DMS 273 (cell line): ENCODE data around the gene DCDC2B.
"Not testable (repeated sequence)": the region's sequence is repeated elsewhere in the genome, so short reads cannot be mapped to it uniquely, and the experiment has no call there.

Experiments
- DNase-seq: peaks from one replicate; lab custom pipeline; 2025; ENCODE audit not compliant: unreplicated experiment; lab: John Stamatoyannopoulos, UW

Gene DCDC2B

DNA sequence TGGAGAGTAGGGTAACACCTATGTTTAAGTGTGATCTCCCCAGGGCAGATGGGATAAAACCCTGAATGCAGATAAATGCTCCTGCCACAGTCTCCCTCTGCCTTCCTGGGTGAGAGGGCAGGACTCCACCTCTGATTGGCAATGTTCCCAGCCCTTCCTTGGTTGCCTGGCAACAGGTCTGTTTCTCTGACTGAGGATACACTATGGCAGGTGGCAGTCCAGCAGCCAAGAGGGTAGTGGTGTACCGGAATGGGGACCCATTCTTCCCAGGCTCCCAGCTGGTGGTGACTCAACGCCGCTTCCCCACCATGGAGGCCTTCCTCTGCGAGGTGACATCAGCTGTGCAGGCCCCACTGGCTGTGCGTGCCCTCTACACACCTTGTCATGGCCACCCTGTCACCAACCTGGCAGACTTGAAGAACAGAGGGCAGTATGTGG is at the start of gene DCDC2B:
Gene DCDC2B, plus strand, starts transcription at position 199 of the 438 bp plus-strand sequence. Its CDS starts 5 bp downstream, at position 204.
- DNase-seq, result peak; percentile 98

DNA sequence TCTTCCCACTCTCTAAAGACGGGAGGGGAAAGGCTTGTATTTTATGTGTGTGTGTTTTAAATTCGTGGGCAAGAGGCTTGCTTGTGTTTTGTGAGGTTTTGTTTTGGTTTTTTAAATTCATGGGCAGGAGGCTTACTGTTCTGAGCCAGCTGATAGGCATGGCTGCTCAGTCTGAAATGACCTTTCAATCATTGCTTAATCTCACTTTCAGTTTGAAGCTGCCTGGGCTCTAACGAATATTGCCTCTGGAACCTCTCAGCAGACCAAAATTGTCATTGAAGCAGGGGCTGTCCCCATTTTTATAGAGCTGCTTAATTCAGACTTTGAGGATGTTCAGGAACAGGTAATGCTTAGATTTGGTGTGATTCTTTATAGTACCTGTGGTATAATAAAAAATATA is 49.7 kb upstream of the DCDC2B start:
- no peak for DNase-seq

DNA sequence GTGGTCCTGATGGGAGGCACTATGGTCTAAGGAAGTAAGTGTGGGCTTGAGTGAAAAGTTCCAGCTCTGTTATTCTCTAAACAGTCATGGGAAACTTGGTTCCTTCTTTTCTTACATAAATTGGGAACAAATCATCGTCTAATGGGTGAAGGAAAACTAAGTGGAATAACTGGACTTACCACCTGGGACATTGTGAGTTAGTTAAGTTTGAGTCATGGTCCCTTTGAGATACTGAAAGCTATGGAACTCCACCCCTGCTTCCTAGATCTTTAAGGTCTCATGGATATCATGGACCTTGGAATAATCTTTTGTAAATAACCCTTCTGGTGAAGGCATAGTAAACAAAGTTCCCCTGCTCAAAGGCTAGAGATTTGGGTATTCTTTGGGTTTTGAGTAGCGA is 45.5 kb upstream of the DCDC2B start:
- no peak for DNase-seq

DNA sequence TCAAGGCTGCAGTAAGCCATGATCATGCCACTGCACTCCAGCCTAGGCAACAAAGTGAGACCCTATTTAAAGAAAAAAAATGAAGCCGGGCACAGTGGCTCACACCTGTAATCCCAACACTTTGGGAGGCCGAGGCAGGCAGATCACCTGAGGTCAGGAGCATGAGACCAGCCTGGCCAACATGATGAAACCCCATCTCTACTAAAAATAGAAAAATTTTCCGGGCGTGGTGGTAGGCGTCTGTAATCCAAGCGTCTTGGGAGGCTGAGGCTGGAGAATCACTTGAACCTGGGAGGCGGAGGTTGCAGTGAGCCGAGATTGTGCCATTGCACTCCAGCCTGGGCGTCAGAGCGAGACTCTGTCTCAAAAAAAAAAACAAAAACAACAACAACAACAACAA is 43.3 kb upstream of the DCDC2B start:
- not testable (repeated sequence) for DNase-seq

DNA sequence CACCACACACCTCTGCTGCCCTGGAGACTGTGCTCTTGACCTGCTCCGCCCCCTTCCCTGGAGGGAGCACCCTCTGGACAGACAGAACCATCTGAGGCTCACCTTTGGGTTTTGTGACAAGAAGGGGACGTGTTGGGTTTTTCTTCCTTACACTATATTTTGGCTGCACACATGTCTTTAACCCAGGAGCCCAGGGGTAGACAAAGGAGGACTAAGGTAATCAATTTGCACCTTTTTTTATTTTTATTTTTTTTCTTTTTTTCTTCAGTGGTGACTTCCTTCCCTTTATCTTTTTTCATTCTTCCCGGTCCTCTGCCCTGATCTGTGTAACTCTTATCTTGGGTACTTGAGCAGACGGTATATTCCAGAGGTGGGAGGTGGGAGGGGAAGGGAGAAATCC is 37.9 kb upstream of the DCDC2B start:
- no peak for DNase-seq

DNA sequence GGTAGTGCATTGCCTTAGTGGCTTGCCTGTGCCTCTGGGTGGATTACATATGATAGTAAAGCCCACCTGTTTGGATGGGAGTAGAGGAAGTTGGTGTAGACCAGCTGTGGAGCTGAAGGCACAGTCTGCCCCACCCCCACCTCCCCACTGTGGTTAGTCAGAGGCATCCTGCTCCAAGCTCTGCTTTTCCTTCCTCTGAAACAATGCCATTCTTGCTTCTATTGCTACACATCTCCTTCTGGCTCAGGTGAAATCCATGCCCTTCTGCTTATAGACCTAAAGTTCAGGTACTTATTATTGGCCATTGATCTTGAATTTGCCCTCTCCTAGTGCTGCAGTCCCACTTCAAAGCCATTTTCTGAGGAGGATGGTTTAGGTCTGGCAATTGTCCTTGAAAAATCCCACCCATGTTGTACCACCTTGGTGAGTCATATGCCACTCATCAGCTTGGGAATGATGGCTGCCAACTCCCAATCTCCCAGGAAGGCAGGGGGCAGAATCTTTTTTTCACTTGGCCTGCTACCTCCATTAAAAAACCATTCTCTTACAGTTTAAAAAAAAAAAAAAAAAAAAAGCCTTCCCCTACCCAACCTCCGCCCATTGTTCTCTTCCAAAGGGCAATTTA is 36.2 kb upstream of the DCDC2B start:
- no peak for DNase-seq

DNA sequence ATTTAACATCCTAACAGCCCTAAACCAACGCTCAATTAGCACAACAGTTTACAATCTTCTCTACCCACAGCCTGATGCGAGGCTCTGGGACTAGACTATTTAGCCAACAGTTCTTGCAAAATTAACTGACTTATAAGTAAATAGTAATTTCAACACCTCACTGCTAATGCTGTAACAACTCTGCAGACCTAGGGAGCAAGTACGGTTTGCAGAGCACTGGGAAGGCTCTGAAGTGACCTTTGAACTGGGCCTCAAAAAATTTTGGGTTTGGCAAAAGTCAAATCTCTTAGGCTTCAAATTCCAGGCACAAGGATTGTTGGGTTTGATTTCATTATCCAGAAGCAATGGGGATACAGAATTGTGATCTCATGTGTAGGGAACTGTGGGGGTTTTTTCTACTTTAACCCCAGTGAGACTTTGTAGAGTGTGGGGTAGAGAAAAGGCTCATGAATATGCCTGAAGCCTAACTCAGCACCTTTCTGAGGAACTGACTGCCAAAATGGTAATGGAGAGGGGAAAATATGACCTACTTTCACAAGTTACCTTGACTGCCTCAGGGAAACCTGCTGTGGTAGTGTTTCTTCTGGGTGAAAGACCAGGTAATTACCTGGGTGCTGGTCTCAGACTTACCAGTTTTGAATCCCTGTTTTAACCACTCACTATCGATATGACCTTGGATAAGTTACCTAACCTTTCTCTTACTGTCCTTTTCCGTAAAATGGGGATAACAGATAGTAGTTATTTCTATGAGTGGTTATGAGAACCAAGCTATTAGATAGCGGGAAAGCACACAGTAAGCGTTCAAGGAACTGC is 30.3 kb upstream of the DCDC2B start:
- no peak for DNase-seq

DNA sequence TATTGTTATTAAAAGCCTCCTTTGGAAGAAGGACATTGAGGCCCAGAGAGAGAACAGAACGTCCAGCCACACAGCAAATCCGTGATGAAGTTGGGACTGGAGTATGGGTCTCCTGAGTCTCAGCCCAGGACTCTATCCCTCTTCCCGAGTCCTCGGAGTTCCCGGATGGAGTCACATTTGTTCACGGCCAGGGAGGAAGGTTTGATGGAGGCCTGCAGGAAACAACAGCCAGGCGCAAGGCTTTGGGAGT is 29.8 kb upstream of the DCDC2B start:
- DNase-seq, result no peak

DNA sequence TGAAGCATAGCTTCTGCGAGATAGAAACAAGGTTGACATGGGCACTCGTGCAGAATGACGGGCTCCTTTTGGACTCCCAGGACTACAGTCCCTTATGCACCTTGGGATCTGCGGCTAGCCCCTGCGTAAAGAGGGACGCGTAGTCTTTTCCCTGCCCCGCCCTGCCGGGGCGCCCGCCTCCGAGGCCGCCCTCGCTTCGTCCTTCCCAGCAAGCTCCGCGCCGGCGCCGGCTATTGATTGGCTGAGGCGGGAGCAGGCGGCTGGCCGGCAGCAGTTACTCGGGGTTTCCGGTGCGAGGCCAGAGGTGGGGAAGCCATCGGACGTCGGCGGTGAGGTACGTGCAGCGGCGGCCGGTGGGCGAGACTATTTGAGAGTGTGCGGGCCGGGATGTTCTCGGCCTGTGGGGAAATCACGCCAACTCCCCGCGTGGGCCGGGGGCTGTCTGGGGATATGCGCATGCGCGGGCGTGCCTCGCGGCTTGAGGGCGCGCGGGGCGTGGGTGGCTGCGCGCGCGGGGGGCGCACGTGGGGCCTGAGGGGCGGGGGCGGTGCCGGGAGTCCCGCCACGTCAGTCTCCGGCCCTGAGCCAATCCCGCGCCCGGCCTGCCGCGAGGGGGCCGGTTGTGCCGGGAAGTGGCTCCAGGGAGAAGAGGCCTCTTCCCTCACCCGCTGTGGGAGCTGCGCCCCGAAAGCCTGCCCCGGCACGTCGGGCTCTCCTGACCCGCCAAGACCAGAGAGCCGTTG is 29.3 kb upstream of the DCDC2B start, which contains the start of gene TXLNA:
Gene TXLNA, plus strand, starts transcription at position 233 of the 743 bp plus-strand sequence. CDS start 671 bp downstream, outside the sequence.
- peak; percentile 94 for DNase-seq

DNA sequence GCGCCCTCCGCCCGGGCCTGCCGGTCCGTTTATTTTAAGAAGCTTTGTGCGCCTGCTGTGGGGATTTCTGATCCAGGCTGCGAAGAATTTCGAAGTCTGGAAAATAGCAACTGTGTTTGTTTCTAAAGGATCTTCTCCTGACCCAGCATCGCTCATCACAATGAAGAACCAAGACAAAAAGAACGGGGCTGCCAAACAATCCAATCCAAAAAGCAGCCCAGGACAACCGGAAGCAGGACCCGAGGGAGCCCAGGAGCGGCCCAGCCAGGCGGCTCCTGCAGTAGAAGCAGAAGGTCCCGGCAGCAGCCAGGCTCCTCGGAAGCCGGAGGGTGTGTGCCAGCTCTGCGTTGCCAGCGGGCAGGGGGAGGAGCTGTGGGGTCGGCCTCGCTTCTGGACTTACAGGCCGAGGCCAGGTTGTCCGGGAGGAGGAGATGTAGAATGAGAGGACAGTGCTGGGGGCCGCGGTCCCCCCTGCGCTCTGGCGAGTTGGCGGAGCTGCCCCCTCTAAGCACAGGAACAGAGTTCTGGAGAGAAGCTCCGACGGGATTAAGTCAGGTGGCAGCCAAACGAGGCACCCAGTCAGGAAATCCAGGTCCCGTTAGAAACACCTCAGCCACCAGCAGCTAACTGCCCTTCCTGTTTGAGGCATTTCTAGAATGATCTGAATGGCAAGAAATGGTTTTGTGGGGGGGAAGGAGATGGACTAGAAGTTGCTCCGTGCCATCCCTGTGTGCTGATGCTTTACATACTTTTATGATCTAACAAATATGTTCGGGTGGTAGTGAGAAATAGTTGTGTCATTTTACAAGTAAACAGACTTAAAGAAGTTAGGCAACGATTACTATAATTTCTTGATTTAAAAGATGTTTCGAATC is 28.5 kb upstream of the DCDC2B start:
- DNase-seq, result peak; percentile 83

DNA sequence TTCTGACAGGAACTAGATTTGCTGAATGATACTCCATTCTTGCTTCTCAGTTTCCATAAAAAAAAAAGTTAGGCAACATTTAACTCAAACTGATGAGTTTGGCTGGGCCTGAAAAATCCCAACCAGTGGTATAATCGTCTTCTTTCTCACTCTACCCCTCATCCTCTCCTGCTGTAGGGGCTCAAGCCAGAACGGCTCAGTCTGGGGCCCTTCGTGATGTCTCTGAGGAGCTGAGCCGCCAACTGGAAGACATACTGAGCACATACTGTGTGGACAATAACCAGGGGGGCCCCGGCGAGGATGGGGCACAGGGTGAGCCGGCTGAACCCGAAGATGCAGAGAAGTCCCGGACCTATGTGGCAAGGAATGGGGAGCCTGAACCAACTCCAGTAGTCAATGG is 27.8 kb upstream of the DCDC2B start:
- no peak for DNase-seq

DNA sequence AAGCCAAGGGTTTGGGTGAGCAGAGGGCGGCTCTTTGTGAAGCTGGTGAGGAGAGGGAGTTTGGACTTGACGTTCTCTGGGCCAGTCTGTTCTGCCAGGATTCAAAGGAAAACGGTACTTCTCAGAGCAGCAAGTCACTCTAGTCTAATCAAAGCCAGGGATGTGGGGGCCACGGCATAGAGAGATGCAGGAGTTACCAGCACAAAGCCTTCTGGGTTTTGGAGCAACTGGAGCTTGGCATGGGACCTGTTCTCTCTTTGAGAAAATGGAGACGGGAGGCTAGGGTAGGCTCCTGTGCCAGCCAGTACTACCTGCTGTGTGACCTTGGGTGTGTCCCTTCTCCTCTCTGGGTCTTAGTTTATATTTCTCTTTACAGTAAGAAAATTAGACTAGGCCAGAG is 27.3 kb upstream of the DCDC2B start:
- no peak for DNase-seq

DNA sequence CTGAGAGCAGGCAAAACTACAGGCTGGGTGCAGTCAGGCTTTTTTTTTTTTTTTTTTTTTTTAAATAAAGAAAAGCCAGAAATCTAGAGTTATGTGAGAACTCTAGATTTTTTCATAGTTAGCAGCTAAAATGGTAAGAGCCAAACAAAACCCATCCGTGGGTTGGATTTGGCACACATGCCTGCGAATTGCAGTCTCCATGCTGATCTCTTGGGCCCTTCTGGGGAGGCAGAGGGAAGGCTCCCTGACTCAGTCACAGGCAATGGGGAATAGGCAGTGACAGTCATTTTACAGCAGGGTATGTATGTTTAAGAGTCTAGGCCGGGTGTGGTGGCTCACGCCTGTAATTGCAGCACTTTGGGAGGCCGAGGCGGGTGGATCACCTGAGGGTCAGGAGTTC is 26.8 kb upstream of the DCDC2B start:
- DNase-seq, result no peak

DNA sequence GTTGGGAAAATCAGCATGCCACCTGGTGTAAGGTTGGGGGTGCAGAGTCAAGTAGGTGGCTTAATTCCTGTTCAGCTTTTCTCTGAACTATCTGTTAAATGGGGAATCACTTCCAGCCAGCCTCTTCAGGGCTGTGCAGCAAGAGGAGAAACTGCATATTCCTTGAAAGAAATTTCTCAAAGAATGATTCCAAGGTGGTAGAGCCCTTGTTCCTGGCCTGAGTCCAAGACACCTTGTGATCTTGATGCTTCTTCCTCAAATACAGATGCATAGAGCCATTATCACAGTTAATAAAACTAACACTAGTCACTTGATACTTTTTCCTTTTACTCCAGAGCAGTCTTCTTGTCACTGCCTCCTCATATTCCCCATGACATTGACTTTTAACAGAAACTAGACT is 24.2 kb upstream of the DCDC2B start:
- DNase-seq, result no peak

DNA sequence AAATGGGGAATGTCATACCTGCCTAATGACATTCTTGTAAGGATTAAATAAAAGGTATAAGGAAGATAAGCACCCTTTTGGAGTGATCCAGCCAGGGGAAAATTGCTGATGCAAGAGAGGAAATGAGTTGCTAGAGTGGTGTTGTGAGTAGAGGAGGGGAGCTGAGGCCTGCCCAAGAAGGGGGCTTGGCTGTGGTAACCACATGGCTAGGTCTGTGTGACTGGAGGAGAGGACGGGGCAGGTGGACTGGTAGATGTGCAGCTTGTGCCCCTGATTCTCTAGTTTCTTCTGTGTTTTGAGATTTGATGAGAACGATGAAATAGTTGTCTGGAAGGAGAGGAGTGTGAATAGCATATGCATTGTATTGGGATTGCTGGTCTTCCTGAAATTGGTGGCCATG is 22.8 kb upstream of the DCDC2B start:
- no peak for DNase-seq

DNA sequence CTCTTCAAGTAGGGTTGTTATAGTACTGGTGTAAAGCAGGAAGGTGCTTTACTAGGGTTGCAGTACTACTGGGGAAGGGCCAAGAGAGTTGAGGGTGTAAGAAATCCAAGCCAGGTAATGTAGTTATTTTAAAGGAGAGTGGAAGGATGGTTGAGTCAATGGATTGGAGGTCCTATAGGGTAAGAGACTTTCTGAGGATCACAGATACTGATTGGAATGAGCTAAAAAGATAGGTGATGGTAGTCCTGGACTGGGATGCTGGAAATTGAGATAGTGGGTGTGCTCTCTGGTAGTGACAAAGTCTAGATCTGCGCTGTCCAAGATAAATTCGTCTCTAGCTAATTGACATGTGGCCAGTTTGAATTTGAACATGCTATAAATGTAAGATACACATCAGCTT is 22.4 kb upstream of the DCDC2B start:
- DNase-seq, result no peak

DNA sequence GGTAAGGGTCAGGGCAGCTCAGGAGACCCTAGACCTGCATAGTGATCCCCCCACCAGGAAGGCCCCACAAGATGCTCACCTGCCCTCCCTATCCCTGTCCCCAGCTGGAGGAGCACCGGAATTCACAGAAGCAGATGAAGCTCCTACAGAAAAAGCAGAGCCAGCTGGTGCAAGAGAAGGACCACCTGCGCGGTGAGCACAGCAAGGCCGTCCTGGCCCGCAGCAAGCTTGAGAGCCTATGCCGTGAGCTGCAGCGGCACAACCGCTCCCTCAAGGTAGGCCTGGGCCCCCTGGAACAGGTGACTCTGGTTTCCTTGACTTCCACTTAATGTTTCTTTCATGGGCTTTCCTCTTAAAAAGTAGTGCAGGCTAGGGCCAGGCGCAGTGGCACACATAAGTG is 21.0 kb upstream of the DCDC2B start:
- DNase-seq, result no peak

DNA sequence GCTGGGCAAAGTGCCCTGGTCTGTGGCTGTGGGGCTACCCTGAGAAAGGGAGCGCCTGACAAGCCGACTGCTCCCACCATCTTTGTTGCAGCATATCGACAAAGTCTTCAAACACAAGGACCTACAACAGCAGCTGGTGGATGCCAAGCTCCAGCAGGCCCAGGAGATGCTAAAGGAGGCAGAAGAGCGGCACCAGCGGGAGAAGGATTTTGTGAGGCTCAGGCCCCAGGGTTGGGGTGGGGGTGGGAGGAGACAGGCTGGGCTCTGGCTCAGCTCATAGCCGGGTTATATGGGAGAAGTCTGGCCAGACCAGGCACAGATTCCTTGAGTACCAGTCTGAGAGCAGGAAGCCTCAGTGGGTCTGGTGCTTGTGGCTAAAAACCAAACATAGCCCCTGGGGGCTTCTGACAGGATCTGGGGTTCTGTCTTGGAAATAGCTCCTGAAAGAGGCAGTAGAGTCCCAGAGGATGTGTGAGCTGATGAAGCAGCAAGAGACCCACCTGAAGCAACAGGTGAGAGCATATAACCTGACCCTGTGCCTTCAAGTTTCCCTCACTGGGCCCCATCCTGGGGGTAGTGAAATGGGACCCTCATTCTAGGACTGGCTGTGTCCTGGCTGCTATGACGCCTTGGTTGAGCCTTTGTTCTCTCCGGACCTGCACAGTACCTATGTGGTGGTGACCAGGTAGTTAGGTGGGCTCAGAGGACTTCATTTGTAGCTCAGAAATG is 16.5 kb upstream of the DCDC2B start:
- no peak for DNase-seq

DNA sequence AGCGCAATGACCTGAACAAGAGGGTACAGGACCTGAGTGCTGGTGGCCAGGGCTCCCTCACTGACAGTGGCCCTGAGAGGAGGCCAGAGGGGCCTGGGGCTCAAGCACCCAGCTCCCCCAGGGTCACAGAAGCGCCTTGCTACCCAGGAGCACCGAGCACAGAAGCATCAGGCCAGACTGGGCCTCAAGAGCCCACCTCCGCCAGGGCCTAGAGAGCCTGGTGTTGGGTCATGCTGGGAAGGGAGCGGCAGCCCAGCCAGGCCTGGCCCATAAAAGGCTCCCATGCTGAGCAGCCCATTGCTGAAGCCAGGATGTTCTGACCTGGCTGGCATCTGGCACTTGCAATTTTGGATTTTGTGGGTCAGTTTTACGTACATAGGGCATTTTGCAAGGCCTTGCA is 13.9 kb upstream of the DCDC2B start:
- DNase-seq, result no peak

DNA sequence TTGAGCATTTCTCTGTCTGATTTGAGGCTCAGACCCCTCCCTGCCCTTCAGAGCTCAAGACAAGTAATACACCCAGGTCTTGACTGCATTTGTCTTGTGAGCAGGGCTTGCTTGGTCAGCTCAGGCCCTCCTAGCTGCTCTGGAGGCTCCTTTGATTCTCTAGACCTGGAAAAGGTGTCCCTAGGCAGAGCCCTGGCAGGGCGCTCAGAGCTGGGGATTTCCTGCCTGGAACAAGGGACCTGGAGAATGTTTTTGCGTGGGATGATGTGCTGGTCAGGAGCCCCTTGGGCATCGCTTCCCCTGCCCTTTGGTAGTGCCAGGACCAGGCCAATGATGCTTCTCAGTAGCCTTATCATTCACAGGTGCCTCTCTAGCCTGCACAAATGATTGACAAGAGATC is 13.4 kb upstream of the DCDC2B start:
- no peak for DNase-seq
